LNCAP (cell line): ENCODE data around the gene BBOX1.

ENCODE experiments used
- TF ChIP-seq, protein P1 (sequence below): fragments of 450-650 bp; IDR thresholded peaks from 2 replicates; pipeline ENCODE4 v1.5.1; 2017; ENCODE audit warnings: mild to moderate bottlenecking

Gene BBOX1

DNA sequence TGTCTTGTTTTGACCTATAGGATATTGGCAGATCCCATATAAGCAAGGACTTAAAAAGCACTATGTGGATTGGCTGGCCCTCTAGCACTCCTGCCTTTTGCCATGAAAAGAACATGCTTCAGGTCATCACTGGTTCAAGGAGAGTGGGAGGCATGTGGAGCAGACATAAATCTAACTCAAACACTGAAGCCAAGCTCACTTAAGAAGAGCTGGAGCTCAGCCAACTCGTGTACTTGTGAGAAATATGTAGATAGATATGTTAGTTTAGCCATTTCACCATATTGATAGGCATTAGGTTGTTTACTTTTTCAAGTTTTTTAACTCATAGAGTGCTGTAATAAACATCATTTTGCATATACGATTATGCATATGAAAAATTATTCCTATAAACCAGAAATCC lies 19.9 kb upstream of the BBOX1 start:
- TF ChIP-seq, protein P1, sequence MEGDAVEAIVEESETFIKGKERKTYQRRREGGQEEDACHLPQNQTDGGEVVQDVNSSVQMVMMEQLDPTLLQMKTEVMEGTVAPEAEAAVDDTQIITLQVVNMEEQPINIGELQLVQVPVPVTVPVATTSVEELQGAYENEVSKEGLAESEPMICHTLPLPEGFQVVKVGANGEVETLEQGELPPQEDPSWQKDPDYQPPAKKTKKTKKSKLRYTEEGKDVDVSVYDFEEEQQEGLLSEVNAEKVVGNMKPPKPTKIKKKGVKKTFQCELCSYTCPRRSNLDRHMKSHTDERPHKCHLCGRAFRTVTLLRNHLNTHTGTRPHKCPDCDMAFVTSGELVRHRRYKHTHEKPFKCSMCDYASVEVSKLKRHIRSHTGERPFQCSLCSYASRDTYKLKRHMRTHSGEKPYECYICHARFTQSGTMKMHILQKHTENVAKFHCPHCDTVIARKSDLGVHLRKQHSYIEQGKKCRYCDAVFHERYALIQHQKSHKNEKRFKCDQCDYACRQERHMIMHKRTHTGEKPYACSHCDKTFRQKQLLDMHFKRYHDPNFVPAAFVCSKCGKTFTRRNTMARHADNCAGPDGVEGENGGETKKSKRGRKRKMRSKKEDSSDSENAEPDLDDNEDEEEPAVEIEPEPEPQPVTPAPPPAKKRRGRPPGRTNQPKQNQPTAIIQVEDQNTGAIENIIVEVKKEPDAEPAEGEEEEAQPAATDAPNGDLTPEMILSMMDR = no peak

DNA sequence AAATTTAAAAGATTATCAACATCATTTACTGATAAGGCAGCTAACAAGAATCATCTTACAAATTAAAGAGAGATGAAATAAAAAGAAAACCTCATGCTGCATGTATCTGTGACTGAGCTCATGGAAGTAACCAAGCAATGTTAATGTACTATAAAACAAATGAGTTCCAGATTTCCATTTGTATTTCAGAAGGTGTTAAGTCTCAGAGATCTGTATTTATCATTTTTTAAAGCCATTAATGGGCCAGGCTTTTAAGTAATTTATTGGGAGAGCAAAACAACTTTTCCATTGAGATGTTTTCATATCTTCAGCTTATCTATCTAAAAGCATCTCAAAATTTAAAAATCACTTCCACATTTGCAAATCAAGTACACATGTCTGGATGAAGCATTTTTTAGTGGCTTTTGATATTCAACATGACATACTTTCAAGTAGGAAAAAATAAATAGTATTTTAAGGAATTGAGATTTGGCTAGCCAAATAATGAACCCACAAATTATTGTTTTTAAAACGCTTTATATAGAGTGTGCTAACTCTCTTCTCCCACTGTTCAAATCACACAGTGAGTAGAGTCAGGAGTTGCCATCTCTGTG lies 17.9 kb upstream of the BBOX1 start:
- TF ChIP-seq, protein P1 = no peak

DNA sequence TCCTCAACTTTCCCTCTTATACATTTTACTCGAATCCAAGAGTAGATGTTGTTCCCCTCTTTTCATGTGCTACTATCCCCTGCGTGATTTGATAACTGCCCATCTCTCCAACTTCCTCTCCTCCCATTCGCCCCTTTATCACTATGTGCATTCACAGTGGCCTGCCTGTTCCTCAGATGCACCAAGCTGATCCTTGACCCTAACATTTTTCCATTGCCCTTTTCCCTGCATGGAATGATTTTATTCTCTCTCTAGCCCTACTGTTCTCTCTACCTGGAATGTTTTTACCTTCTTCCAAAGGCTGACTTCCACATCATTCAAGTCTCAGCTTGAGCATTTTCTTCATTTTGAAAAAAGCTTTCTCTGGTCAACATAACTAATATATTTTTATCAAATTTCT lies 15.8 kb upstream of the BBOX1 start:
- TF ChIP-seq, protein P1 = no peak

DNA sequence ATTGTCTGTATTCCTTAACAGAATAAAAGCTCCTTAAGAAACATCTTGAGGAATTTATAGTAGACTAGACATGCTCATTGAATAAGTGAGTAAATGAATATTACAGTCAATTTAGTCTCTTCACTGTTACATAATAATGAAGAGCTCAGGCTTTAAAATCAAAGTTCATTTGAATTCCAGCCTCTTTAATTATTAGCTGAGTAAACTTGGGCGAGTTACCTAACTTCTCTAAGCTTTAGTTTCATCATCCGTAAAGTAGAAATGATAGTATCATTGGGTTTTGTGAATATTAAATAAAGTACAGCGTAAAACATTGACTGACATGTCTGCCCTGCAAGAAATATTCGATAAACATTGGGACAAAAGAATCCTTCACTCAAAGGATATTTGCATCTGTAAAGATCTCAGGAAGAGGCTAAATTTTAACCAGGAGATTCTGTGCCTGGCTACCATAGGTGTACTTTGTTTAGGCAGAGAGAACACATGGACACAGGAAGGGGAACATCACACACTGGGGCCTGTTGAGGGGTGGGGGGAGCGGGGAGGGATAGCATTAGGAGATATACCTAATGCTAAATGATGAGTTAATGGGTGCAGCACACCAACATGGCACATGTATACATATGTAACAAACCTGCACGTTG lies 15.2 kb upstream of the BBOX1 start:
- TF ChIP-seq, protein P1 = no peak

DNA sequence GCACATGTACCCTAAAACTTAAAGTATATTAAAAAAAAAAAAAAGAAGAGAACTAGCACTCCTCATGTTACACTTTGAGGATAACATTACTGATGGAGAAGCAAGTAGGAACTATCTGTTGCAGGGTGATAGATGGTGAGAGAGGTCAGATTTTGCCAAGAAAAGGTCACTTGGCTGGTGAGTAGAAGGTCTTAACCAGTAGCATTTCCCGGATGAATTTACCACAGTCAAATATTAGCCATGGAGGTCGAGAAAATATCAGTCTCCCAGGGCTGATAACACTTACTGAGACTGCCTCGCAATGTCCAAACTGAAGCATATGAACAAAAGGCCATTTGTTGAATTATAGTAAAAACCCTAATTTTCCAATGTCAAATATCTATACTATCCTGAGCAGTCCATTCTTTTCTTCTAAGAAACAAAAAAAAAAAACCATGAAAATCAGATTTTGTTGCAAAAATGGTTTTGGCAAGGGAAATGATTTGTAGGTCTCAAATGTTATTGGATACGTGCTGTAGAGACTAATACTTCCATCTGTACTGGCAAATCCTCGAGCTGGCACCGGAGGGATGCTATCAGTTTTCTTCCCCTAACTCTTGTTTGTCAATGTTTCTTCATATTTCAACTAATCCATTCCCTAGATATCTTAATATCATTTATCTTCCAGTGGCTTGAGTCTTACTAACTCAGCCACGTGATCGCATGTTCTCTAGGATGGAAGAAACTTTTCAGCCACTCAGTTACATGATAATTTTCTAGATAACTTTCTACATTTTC lies 14.5 kb upstream of the BBOX1 start:
- TF ChIP-seq, protein P1 = no peak

DNA sequence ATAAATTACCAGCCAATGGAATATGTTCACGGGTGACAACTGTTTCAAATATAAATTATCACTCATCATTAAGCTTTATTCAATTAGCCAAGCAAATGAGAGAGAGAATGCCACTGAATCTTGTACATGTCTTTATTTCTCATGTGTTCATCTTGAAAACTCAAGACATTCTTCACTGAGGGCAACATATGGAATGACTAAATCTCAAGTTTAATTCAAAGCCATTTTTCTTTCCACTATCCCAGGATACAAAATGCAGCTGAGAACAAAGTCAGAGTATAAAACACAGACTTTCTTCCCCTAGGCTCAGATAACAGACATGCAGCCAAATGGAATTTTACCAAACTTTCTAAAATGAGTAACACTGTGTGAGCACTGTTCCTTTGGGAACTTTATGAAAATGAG lies 12.1 kb upstream of the BBOX1 start:
- TF ChIP-seq, protein P1 = no peak

DNA sequence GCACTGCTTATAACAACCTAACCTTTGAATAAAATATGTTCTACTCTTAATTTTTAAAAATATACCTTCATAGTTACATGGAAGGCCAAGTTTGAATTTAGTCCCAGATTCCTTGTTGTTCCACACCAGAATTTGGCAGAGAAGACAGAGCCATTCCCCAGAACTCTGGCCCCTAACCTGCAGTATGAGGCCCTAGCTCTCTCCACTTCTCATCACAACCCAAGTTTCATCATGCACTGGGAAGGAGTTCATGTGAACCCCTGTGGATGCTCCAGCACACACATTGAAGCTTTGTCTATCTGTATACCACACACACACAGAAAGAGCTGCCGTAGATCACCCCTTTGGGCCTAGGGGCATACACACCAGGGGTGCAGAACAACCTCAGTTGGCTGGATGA lies 10.6 kb upstream of the BBOX1 start:
- TF ChIP-seq, protein P1 = no peak
